Subcutaneous adipose tissue (tissue), 4 donors: ENCODE results near the gene ZNF407. TPM values are rescaled to one million over a fixed set of nuclear protein-coding genes. Genes with fewer than 3 reads are reported as not detected.

Source experiments
- total RNA-seq, 4 donors: library from RNA; depleted of rRNA; stranded (reverse); fragments of >200 nt; gene quantifications; one replicate each; pipeline ENCODE4 v1.1.0, GENCODE V29; 2016
- TF ChIP-seq, protein P1 (sequence below): fragments of 450-650 bp; IDR thresholded peaks from one replicate; pipeline ENCODE4 v1.5.1; 2016; ENCODE audit warnings: low read depth, mild to moderate bottlenecking, control low read depth, antibody characterized with exemption, moderate library complexity

ZNF407 gene
- total RNA-seq, 4 donors from 2014 or later, result 16.0 to 24.3 (median 19.6) TPM

DNA sequence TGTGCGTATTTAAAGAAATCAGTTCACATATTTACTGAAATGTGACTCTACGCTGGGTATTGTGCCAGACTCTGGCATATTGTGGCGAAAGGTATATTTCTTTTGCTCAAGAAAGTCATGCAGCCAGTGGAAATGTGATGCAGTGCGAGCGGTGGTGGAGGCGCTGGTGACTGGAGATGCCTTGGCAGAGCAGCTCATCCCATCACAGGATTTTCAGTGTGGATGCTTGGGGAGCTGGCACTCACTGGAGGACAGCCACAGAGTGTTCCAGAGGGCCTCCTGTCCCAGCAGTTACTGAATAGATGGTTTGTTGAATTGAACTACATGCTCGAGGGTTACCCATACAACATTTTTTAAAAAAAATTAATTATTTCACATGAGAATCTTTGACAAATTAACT, 117.6 kb downstream of the ZNF407 start:
- TF ChIP-seq, protein P1, sequence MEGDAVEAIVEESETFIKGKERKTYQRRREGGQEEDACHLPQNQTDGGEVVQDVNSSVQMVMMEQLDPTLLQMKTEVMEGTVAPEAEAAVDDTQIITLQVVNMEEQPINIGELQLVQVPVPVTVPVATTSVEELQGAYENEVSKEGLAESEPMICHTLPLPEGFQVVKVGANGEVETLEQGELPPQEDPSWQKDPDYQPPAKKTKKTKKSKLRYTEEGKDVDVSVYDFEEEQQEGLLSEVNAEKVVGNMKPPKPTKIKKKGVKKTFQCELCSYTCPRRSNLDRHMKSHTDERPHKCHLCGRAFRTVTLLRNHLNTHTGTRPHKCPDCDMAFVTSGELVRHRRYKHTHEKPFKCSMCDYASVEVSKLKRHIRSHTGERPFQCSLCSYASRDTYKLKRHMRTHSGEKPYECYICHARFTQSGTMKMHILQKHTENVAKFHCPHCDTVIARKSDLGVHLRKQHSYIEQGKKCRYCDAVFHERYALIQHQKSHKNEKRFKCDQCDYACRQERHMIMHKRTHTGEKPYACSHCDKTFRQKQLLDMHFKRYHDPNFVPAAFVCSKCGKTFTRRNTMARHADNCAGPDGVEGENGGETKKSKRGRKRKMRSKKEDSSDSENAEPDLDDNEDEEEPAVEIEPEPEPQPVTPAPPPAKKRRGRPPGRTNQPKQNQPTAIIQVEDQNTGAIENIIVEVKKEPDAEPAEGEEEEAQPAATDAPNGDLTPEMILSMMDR, result no peak

DNA sequence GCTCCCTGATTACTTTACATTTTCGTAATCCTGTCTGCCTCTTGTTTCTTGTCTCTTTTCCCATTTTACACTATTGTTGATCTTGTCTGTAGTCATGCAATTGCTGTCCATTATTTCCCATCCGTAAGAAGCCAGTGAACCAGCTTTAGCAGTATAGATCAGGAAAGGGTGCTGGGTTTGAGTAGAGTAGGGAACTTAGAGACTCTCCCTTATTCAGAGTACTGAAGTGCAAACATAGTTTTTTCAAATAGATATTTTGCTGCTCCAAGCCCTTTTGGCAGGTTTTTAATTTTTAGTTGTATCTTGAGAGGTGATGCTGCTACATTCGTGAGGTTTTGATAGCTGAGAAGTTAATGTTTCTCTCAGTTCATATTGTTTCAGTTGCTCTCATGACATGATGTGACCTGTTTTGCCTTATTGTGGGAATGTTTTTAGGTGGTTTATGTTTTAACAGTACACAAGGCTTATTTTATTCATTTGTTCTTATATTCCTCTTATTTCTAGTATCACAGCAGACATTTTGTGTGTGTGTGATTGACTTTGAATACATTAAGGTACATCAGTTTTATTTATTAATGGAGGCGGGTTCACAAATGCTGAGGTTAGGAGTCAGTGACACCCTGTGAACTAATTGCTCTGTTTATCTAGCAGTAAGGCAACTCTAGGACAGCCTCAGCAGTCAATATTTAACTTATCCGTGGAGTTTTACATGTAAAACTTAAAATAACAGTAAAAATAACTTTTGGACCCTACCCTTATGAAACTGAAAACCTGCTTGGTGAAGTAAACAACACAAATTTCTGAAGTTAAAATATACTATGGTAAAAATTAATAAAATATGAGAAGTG, 118.4 kb downstream of the ZNF407 start:
- TF ChIP-seq, protein P1, result no peak

DNA sequence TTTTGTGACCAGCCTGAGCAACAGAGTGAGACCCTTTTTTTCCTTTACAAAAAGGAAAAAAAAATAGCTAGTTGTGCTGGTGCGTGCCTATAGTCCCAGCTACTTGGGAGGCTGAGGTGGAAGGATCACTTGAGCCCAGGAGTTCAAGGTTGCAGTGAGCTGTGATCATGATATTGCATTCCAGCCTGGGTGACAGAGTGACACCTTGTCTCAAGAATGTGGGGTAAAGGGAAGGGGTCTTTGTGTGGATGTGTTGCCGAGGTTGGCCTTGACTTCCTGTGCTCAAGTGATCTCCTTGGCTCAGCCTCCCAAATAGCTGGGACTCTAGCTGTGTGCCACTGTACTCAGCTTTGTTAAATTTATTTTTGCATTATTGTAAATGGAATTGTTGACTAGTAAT, 120.6 kb downstream of the ZNF407 start:
- TF ChIP-seq, protein P1, result no peak

DNA sequence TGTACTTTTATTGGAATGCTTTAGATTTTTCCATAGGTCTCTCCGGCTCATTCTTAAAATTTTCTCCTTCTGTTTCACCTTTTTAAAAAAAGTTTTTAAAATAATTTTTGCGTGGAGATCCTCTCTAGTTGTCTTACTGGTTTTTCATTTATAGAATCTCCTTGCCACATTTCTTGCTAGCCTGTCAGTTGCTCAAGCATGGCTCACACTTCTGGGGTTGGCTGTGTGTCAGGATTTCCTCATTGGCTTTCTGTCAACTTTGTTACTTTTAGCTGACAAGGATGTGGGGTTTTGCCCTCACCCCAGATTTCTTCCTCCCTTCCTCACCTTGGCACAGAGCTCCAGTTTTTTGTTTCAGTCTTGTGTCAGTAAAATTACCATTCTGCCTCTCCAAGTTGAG, 124.6 kb downstream of the ZNF407 start:
- TF ChIP-seq, protein P1, result no peak

GRCh38 chr18:74724186-74724585, 126.5 kb downstream of the ZNF407 start:
- TF ChIP-seq, protein P1, result no peak

- TF ChIP-seq, protein P1, result no peak
Measured at GRCh38 chr18:74725690-74726089, 128.0 kb downstream of the ZNF407 start.

GRCh38 chr18:74728586-74728985, 130.9 kb downstream of the ZNF407 start:
- TF ChIP-seq, protein P1, result no peak
